ENCODE measurements around the gene ZNF578.
"Not testable (repeated sequence)": the region's sequence is repeated elsewhere in the genome, so short reads cannot be mapped to it uniquely, and the experiment has no call there.

The ZNF578 gene

DNA sequence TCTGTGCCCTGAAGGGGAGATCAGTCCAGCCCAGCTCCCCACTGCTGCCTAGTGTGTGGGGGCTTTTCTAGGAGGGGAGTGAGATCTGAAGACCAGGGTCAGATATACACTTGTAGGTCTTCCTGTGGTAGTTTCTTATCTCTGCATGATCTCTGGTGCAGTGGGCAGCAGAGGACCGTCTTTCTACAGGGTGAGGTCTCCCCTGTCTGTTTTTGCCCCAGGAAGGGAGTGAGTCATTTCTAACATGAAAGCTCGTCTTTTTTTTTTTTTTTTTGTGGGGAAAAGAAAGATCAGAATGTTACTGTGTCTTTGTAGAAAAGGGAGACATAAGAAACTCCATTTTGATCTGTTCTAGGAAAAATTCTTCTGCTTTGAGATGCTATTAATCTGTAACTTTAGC lies 65.3 kb downstream of the ZNF578 start:
- no peak for DNase-seq

DNA sequence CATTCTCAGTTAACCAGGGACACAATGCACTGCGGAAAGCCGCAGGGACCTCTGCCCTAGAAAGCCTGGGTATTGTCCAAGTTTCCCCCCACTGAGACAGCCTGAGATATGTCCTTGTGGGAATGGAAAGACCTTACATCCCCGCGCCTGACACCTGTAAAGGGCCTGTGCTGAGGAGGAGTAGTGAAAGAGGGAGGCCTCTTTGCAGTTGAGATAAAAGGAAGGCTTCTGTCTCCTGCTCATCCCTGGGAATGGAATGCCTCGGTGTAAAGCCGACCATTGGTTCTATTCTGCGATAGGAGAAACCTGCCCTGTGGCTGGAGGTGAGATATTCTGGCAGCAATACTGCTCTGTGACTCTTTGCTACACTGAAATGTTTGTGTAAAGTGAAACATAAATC lies 65.8 kb downstream of the ZNF578 start:
- DNase-seq = not testable (repeated sequence)

DNA sequence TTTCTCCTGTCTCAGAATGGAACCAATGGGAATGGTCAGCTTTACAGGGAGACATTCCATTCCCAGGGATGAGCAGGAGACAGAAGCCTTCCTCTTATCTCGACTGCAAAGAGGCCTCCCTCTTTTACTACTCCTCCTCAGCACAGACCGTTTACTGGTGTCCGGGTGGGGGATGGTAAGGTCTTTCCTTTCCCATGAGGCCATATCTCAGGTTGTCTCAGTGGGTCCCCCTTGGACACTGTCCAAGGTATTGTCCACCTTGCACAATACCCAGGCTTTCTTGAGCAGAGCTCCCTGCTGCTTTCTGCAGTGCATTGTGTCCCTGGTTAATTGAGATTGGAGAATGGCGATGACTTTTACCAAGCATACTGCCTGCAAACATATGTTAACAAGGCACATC lies 66.7 kb downstream of the ZNF578 start:
- DNase-seq = peak; percentile 10

DNA sequence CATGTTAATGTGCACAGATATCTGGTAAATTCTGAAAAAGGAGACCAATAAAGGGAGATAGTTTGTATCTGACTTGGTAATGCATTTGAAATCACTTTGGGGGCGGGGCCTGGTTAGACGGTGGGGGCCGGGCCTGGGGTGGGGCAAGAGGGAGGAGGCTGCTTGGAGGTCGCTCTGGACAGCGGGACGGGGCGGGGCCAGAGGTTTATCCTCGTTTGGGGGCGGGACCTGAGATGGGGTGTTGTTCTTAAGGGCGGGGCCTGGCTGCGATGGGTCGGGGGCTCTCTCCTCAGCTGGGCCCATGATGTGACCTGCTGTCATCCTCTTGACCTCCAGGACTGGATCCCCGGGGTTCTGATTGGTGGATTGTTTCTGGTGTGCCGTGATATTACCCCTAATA lies 69.2 kb downstream of the ZNF578 start:
- no peak for DNase-seq

GRCh38 chr19:52524086-52524485 lies 70.7 kb downstream of the ZNF578 start:
- no peak for DNase-seq

DNA sequence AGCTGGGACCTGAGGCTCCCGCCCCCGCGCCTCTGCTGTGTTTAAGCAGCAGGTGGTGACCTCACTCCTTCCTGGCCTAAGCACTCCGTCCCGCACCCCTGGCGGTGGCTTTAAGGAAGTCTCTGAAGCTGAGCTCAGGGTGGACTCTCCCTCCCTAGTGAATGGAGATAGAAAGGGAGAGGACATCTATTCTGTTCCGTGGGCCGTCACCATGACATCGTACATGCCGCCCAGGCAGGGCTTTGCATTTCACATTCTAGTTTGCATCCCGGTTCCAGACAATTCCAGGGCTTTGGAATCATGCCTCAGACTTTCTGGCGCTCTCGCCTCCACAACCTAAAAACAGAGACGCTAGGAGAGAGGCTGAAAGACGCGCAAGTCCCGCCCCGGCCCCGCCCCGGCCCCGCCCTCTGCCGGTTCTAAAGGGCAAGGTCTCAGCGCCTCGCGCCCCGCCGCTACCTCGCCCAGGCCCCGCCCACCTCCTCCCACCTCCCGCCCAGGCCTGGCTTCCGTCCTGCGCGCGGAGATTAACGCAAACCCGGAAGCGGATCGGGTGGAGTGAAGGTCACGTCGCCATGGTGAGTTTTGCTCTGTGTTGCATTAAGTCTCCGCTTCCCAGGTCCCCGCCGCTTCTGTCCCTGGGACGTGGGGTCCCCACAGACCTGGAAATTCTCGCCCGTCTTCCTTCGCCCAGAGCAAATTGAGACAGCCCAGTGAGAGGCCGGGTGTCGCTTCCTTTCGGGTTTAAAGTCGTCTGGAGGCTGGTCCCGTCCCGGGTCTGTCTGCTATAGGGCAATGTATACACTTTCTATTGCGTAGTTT lies 74.0 kb downstream of the ZNF578 start, which contains the start of gene ZNF808:
Gene ZNF808 (plus strand): TSS at position 535 of the 822 bp plus-strand sequence. CDS start 15,617 bp downstream, outside the sequence.
- peak; percentile 97 for DNase-seq

GRCh38 chr19:52527956-52528351 lies 74.6 kb downstream of the ZNF578 start:
- no peak for DNase-seq

- no peak for DNase-seq
Measured at GRCh38 chr19:52532480-52532879, 79.1 kb downstream of the ZNF578 start.

DNA sequence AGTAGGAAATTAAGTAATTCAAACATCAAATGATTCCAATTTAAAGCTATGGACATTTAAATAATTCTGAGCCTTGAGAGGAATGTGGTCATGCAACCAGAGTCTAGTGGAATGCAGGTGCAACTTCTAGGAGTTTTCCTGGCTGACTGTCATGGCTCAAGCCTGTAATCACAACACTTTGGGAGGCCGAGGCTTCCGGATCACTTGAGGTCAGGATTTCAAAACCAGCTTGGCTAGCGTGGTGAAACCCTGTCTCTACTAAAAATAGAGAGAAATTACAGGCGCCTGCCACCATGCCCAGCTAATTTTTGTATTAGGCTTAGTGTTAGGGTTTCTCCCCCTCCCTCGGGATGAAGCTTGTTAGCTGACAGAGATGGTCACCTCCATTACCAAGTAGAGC lies 80.5 kb downstream of the ZNF578 start:
- DNase-seq = no peak

DNA sequence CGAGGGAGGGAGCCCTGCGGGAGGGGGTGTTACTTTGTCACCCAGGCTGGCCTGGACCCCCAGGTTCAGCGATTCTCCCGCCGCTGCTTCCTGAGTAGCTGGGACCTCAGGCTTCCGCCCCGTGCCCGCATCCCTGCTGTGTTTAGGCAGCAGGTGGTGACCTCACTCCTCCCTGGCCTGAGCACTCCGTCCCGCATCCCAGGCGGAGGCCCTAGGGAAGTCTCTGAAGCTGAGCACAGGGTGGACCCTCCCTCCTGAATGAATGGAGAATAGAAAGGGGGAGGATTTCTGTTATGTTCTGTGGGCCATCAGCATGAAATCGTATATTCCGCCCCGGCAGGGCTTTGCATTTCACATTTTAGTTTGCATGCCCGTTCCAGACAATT lies 82.0 kb downstream of the ZNF578 start:
- not testable (repeated sequence) for DNase-seq

DNA sequence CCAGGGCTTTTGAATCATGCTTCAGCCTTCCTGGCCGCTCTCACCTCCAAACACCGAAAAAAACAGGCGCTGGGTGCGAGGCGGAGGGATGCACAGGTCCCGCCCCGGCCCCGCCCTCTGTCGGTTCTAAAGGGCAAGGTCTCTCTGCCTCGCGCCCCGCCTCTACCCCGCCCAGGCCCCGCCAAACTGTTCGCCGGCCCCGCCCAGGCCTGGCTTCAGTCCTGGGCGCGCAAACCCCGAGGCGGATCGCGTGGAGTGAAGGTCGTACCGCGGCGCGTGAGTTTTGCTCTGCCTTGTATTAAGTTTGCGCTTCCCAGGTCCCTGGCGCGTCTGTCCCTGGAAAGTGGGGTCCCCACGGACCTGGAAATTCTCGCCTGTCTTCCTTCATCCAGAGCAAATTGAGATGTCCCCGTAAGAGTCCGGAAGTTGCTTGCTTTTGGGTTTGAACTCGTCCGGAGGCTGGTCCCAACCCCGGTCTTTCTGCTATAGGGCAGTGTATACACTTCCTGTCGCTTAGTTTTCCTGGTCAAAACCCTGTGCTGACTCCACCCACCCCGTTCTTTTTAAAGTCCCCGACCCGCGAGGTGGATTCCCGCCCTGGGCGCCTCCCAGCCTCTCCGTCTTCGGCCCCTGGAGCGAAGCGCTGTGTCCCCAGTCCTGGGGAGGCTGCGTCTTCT lies 82.6 kb downstream of the ZNF578 start:
- peak; percentile 96 for DNase-seq

DNA sequence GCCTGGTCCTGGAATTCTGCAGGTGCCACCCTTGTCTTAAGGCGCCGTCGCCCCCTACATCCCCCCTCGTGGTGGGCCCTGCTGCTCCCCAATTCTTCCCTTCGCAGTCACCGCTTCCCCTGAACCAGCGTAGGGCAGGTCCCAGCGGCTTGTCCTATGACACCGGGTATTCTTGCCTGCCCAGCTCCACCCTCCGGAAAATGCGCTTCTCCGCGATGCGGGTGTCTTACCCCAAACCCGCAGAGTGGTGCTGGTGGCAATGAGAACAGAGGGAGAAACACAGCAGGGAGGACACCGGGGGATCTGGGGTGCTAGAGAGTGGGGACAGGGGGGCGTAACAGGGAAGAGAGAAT lies 83.1 kb downstream of the ZNF578 start:
- peak; percentile 63 for DNase-seq

DNA sequence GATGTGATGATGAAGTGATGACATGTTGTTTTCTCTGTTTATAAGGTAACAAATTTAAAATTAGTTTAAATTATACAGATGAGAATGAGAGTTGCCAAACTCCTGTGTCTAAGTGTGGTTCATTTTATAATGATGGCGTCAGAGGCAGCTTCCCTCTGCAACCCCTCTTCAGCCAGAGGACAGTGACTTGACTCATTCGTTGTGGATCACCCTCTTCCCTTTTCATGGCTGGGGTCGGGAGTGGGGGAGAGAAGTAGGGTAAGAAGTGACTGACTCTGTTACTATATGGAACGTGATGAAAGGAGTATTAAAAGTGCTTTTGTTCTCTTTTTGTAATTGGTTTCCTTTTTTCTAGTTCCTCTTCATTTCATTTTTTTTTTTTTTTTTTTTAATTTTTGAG lies 85.5 kb downstream of the ZNF578 start:
- not testable (repeated sequence) for DNase-seq

- DNase-seq = not testable (repeated sequence)
Measured at GRCh38 chr19:52541176-52541575, 87.8 kb downstream of the ZNF578 start.

GRCh38 chr19:52541608-52542007 lies 88.3 kb downstream of the ZNF578 start:
- DNase-seq = no peak

- DNase-seq = not testable (repeated sequence)
Measured at GRCh38 chr19:52542541-52542940, 89.2 kb downstream of the ZNF578 start.

- no peak for DNase-seq
Measured at GRCh38 chr19:52542984-52543664, 89.8 kb downstream of the ZNF578 start.

- DNase-seq = peak; percentile 9
Measured at GRCh38 chr19:52554216-52554971, 101.0 kb downstream of the ZNF578 start.

GRCh38 chr19:52557231-52557995 lies 104.1 kb downstream of the ZNF578 start:
- DNase-seq = no peak

- not testable (repeated sequence) for DNase-seq
Measured at GRCh38 chr19:52558732-52559445, 105.5 kb downstream of the ZNF578 start.

DNA sequence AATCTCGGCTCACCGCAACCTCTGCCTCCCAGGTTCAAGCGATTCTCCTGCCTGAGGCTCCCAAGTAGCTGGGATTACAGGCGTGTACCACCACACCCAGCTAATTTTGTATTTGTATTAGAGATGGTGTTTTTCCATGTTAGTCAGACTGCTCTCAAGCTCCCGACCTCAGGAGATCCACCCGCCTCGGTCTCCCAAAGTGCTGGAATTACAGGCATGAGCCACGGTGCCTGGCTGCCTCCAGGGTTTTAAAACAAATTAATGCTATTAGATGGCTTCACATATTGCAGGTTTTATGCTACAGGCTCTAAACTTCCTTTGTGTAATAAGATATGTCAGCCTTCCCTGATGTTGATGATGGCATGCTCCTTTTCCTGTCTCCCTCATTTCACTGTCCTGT lies 108.3 kb downstream of the ZNF578 start:
- not testable (repeated sequence) for DNase-seq

All from OCI-M1 (cell line).